Hepatocyte (in vitro differentiated cells): ENCODE data around the gene HOXD8.

Experiments used
- CTCF ChIP-seq: fragments of 200-600 bp; sonication (generic); IDR thresholded peaks from 2 replicates; pipeline ENCODE4 v1.5.1; 2016; ENCODE audit warnings: antibody characterized with exemption, mild to moderate bottlenecking; ENCODE audit not compliant: poor library complexity
- EZH2 ChIP-seq: fragments of 200-600 bp; sonication (generic); IDR thresholded peaks from 2 replicates; pipeline ENCODE4 v1.6.1; 2016; ENCODE audit warnings: antibody characterized with exemption, mild to moderate bottlenecking, borderline replicate concordance

- TF ChIP-seq CTCF (no peak), EZH2 (peak; percentile 86)
These were observed 20.2 kb upstream of the HOXD8 start for GRCh38 chr2:176109192-176109901.
